Sigmoid colon (tissue), 7 donors: Measurements from ENCODE around the gene DCC. TPM values are rescaled to one million over a fixed set of nuclear protein-coding genes. Genes with fewer than 3 reads are reported as not detected.

Source experiments
- DNase-seq: peaks from one replicate; pipeline ENCODE4 v3.0.0-alpha.2; 2019
- H3K27ac ChIP-seq, 4 donors: fragments of 200-600 bp; sonication (generic); one replicate each; pipeline ENCODE4 v1.5.1; 2016 to 2019; ENCODE audit warnings: mild to moderate bottlenecking in 1 of 4
- H3K27me3 ChIP-seq, 3 donors: fragments of 200-600 bp; sonication (generic); one replicate each; pipeline ENCODE4 v1.5.1; 2019; ENCODE audit warnings: mild to moderate bottlenecking in 1 of 3
- H3K36me3 ChIP-seq, 4 donors: fragments of 200-600 bp; sonication (generic); one replicate each; pipeline ENCODE4 v1.5.1; 2016 to 2019
- H3K4me1 ChIP-seq, 4 donors: fragments of 200-600 bp; sonication (generic); one replicate each; pipeline ENCODE4 v1.5.1; 2017 to 2019
- H3K4me3 ChIP-seq, 4 donors: fragments of 200-600 bp; sonication (generic); one replicate each; pipeline ENCODE4 v1.5.1; 2017 to 2019; ENCODE audit warnings: mild to moderate bottlenecking in 2 of 4, moderate library complexity in 1 of 4
- H3K9me3 ChIP-seq, 4 donors: fragments of 200-600 bp in 3 of 4; sonication (generic) in 3 of 4; one replicate each; pipeline versions ENCODE4 v1.5.1 to v1.6.1; 2013 to 2019
- CTCF ChIP-seq, 4 experiments: fragments of 450-650 bp in 3 of 4; fragments of 200-600 bp in 1 of 4; IDR thresholded peaks; one replicate each; pipeline ENCODE4 v1.5.1; 2016 to 2019; ENCODE audit warnings: antibody characterized with exemption in 4 of 4, mild to moderate bottlenecking in 3 of 4, moderate library complexity in 2 of 4
- EP300 ChIP-seq, 4 donors: sonication (generic); formaldehyde crosslinking; IDR thresholded peaks; one replicate each; pipeline ENCODE4 v1.6.1; 2017; ENCODE audit warnings: antibody characterized with exemption in 4 of 4
- POLR2A ChIP-seq, 2 donors: fragments of 450-650 bp; IDR thresholded peaks; one replicate each; pipeline ENCODE4 v1.6.1; 2016; ENCODE audit warnings: antibody characterized with exemption in 2 of 2, mild to moderate bottlenecking in 2 of 2, moderate library complexity in 2 of 2
- POLR2AphosphoS5 ChIP-seq, 4 donors: sonication (generic); formaldehyde crosslinking; IDR thresholded peaks; one replicate each; pipeline ENCODE4 v1.6.1; 2017; ENCODE audit warnings: antibody characterized with exemption in 4 of 4
- WGBS, 2 donors: extraction: QIAGEN DNeasy Blood & Tissue Kit; methylation state at CpG; one replicate each; pipeline ENCODE4 v1.1.7; 2013; 5-methylcytosine and 5-hydroxymethylcytosine counted together
- intact Hi-C: fragments of 100-400 bp; cut with DNase I; formaldehyde crosslinking; loops from one replicate; pipeline ENCODE4 v1.15.1; 2023
- polyA plus RNA-seq, 3 donors: library from polyadenylated mRNA; stranded (reverse); fragments of 200-250 nt; gene quantifications; one replicate each; pipeline ENCODE4 v1.2.3, GENCODE V29; 2013
- total RNA-seq, 4 donors: library from RNA; depleted of rRNA; stranded (reverse); fragments of >200 nt; gene quantifications; one replicate each; pipeline ENCODE4 v1.1.0, GENCODE V29; 2016
- donor health status: healthy with polysubstance abuse.
- donor health status: Bipolar disorder and iron deficiency.
- donor health status: healthy.

DCC gene
- total and polyA plus RNA-seq, 7 donors = 0.04 to 0.83 (median 0.36) TPM; not detected in 2

GRCh38 chr18:52898485-52899058, 558.6 kb downstream of the DCC start:
- no peak for TF ChIP-seq POLR2AphosphoS5 (IDR thresholded peaks at IDR 0.05)
- no peak for TF ChIP-seq EP300 (IDR thresholded peaks at IDR 0.05)
- TF ChIP-seq CTCF (IDR thresholded peaks at IDR 0.05) = no peak
- no peak for TF ChIP-seq POLR2A (IDR thresholded peaks at IDR 0.05)
- Histone ChIP-seq H3K27me3 (no peaks in the 10 kb centered on the region), H3K9me3 (no peaks in the 10 kb centered on the region), H3K27ac (no peak overlapping the region), H3K4me3 (no peak overlapping the region), H3K4me1 (peaks cover 0 to 4% (median 0%) of the 10 kb centered on the region in 4 donors), H3K36me3 (no peaks in the 10 kb centered on the region)
- no peak for DNase-seq
- intact Hi-C loops = no loop called here
- 62 to 80% methylated on average over 3 of the region's 3 CpGs for WGBS, 2 donors

GRCh38 chr18:52902188-52902587, 562.2 kb downstream of the DCC start:
- Histone ChIP-seq H3K4me1 (peaks cover 0 to 4% (median 0%) of the 10 kb centered on the region in 4 donors), H3K36me3 (no peaks in the 10 kb centered on the region), H3K27ac (no peak overlapping the region), H3K27me3 (no peaks in the 10 kb centered on the region), H3K9me3 (no peaks in the 10 kb centered on the region), H3K4me3 (no peak overlapping the region)
- intact Hi-C loops = loop anchor here (5.0 kb wide), 1 partner anchor 560 kb away; the partner anchor contains the start of gene DCC
- DNase-seq = no peak
- WGBS, 2 donors = 87 to 91% methylated on average over 3 of the region's 3 CpGs
- TF ChIP-seq CTCF (IDR thresholded peaks at IDR 0.05) (no peak), EP300 (IDR thresholded peaks at IDR 0.05) (no peak), POLR2A (IDR thresholded peaks at IDR 0.05) (no peak), POLR2AphosphoS5 (IDR thresholded peaks at IDR 0.05) (no peak)

GRCh38 chr18:52903857-52904256, 563.9 kb downstream of the DCC start:
- H3K27me3 ChIP-seq = no peaks in the 10 kb centered on the region
- DNase-seq = no peak
- WGBS, 2 donors = 8 to 20% methylated on average over 3 of the region's 3 CpGs
- no peak overlapping the region for H3K4me3 ChIP-seq
- H3K27ac ChIP-seq = no peak overlapping the region
- peaks cover 0 to 14% (median 2%) of the 10 kb centered on the region in 4 donors for H3K4me1 ChIP-seq
- no peaks in the 10 kb centered on the region for H3K36me3 ChIP-seq
- intact Hi-C loops = loop anchor here (2.0 to 5.0 kb wide), 2 partner anchors 187 to 562 kb away; partner anchors contain the start of gene DCC
- H3K9me3 ChIP-seq = no peaks in the 10 kb centered on the region
- peak; percentile 35 to 61 (median 48) for TF ChIP-seq CTCF (IDR thresholded peaks at IDR 0.05)
- no peak for TF ChIP-seq POLR2A (IDR thresholded peaks at IDR 0.05)

- Histone ChIP-seq H3K9me3 (no peaks in the 10 kb centered on the region), H3K36me3 (no peaks in the 10 kb centered on the region), H3K4me3 (peak overlapping the region in 3 of 4 donors; percentile 0 to 29 (median 27)), H3K27ac (peak overlapping the region in 2 of 4 donors; percentile 42 to 48), H3K4me1 (peaks cover 0 to 14% (median 2%) of the 10 kb centered on the region in 4 donors), H3K27me3 (no peaks in the 10 kb centered on the region)
- TF ChIP-seq POLR2AphosphoS5 (IDR thresholded peaks at IDR 0.05) (no peak), CTCF (IDR thresholded peaks at IDR 0.05) (no peak)
- 90 to 95% methylated on average over 9 of the region's 9 CpGs for WGBS, 2 donors
- intact Hi-C loops = no loop called here
- no peak for DNase-seq
These were observed 567.7 kb downstream of the DCC start for GRCh38 chr18:52907543-52908308.
